HG03565 (cell line): Measurements from ENCODE around the gene WDR7.

ENCODE experiments used
- ATAC-seq: cut with Tn5 transposase; IDR thresholded peaks from one replicate; pipeline ENCODE4 v1.9.1; 2021; ENCODE audit warnings: mild to moderate bottlenecking, moderate library complexity; ENCODE audit not compliant: unreplicated experiment

The WDR7 gene

GRCh38 chr18:56929886-56930285 lies 278.7 kb downstream of the WDR7 start:
- ATAC-seq, result no peak

GRCh38 chr18:56933472-56933871 lies 282.3 kb downstream of the WDR7 start:
- ATAC-seq, result no peak

- no peak for ATAC-seq
Observed at GRCh38 chr18:56934131-56934530, 283.0 kb downstream of the WDR7 start.

- ATAC-seq, result no peak
Observed at GRCh38 chr18:56934906-56935305, 283.7 kb downstream of the WDR7 start.

- ATAC-seq, result no peak
Observed at GRCh38 chr18:56935434-56936040, 284.4 kb downstream of the WDR7 start.

GRCh38 chr18:56936457-56936856 lies 285.3 kb downstream of the WDR7 start:
- no peak for ATAC-seq

GRCh38 chr18:56937874-56938430 lies 286.8 kb downstream of the WDR7 start:
- no peak for ATAC-seq

- no peak for ATAC-seq
Observed at GRCh38 chr18:56945171-56946083, 294.3 kb downstream of the WDR7 start.

- ATAC-seq, result no peak
Observed at GRCh38 chr18:56947236-56947635, 296.1 kb downstream of the WDR7 start.

- ATAC-seq, result no peak
Observed at GRCh38 chr18:56952026-56952425, 300.9 kb downstream of the WDR7 start.

- no peak for ATAC-seq
Observed at GRCh38 chr18:56953428-56954198, 302.5 kb downstream of the WDR7 start.

- ATAC-seq, result no peak
Observed at GRCh38 chr18:56955490-56955889, 304.3 kb downstream of the WDR7 start.

- no peak for ATAC-seq
Observed at GRCh38 chr18:56959120-56959519, 308.0 kb downstream of the WDR7 start.

GRCh38 chr18:56962322-56962721 lies 311.2 kb downstream of the WDR7 start:
- ATAC-seq, result no peak

- no peak for ATAC-seq
Observed at GRCh38 chr18:56967035-56967434, 315.9 kb downstream of the WDR7 start.

GRCh38 chr18:56973487-56973886 lies 322.3 kb downstream of the WDR7 start:
- no peak for ATAC-seq

GRCh38 chr18:56974141-56974540 lies 323.0 kb downstream of the WDR7 start:
- no peak for ATAC-seq

GRCh38 chr18:56975276-56975675 lies 324.1 kb downstream of the WDR7 start:
- ATAC-seq, result no peak

- no peak for ATAC-seq
Observed at GRCh38 chr18:56977309-56977708, 326.1 kb downstream of the WDR7 start.

- ATAC-seq, result no peak
Observed at GRCh38 chr18:56977771-56978170, 326.6 kb downstream of the WDR7 start.

- no peak for ATAC-seq
Observed at GRCh38 chr18:56980151-56980550, 329.0 kb downstream of the WDR7 start.
